K562 (cell line): ENCODE results near the gene COX4I2. TPM values are rescaled to one million over a fixed set of nuclear protein-coding genes. Genes with fewer than 3 reads are reported as not detected.

Experiments
- ATAC-seq: fragments of 200-7000 bp; cut with Tn5 transposase; 3 replicates; pipeline ENCODE4 v1.9.1; 2020; ENCODE audit warnings: moderate library complexity
- BruUV-seq: library from RNA; stranded (reverse); fragments of 400-500 nt; replicated peaks from 2 replicates; lab custom pipeline; 2021; lab: Mats Ljungman, UMichigan
- CTCF ChIA-PET: fragments of 300-600 bp; formaldehyde crosslinking; extraction: SDS; loops from one replicate; lab custom pipeline; 2021; ENCODE audit warnings: low intra/inter-chr PET ratio; lab: Yijun Ruan, JAX
- POLR2A ChIA-PET: fragments of 300-600, 350-650 bp; sonication (Branson Sonifier 250); formaldehyde crosslinking; extraction: SDS; loops from one replicate; lab custom pipeline; 2021; ENCODE audit warnings: antibody characterized with exemption, inconsistent platforms; lab: Yijun Ruan, JAX
- DNase-seq, 4 experiments: peaks; one replicate each; pipeline versions ENCODE4 v3.0.0 to v3.0.0-alpha.2; 2011 to 2018; ENCODE audit warnings: low spot score in 3 of 4, mixed read lengths in 3 of 4; ENCODE audit errors: extremely low read depth in 1 of 4
- FAIRE-seq: peaks from 2 replicates; lab custom pipeline; 2011; peaks lifted over from hg19 to GRCh38; lab: Jason Lieb, UNC
- H2AFZ ChIP-seq: 2 replicates; pipeline ENCODE4 v1.6.0; 2011; ENCODE audit warnings: low read depth, low read length, control low read depth, inconsistent platforms
- H3K27ac ChIP-seq: fragments of 200-600 bp; 3 replicates; pipeline ENCODE4 v1.8.0; 2011; ENCODE audit warnings: low read depth, mild to moderate bottlenecking, control low read depth, inconsistent platforms, low read length, moderate library complexity, mixed read lengths; ENCODE audit errors: extremely low read depth
- H3K27me3 ChIP-seq, 2 experiments: fragments of 300-600 bp in 1 of 2; 2 replicates in 1 of 2; 3 replicates in 1 of 2; pipeline versions ENCODE4 v1.6.0 to v1.8.0; 2011; ENCODE audit warnings: inconsistent platforms in 2 of 2, low read length in 2 of 2, mild to moderate bottlenecking in 1 of 2, mixed read lengths in 1 of 2, moderate library complexity in 1 of 2; ENCODE audit not compliant: control insufficient read depth in 2 of 2, insufficient read depth in 2 of 2
- H3K36me3 ChIP-seq: fragments of 300-600 bp; 3 replicates; pipeline ENCODE4 v1.8.0; 2011; ENCODE audit warnings: mild to moderate bottlenecking, low read length, inconsistent platforms; ENCODE audit not compliant: control insufficient read depth, insufficient read depth
- H3K4me1 ChIP-seq, 2 experiments: fragments of 200-600 bp in 1 of 2; replicated peaks in 1 of 2; 2 replicates in 1 of 2; 3 replicates in 1 of 2; pipeline versions ENCODE4 v1.5.1 to v1.8.0; 2011; ENCODE audit warnings: inconsistent platforms in 2 of 2, low read length in 2 of 2, mild to moderate bottlenecking in 1 of 2, mixed read lengths in 1 of 2, moderate library complexity in 1 of 2; ENCODE audit not compliant: control insufficient read depth in 2 of 2, insufficient read depth in 2 of 2
- H3K4me2 ChIP-seq: 2 replicates; pipeline ENCODE4 v1.6.1; 2011; ENCODE audit warnings: low read length, control low read depth, inconsistent platforms, mixed read lengths; ENCODE audit not compliant: insufficient read depth
- H3K4me3 ChIP-seq: fragments of 200-600 bp; sonication (generic), shearing (Covaris generic); 2 replicates; pipeline ENCODE4 v1.5.1; 2016; ENCODE audit warnings: control low read depth, inconsistent platforms
- H3K79me2 ChIP-seq: fragments of 200-600 bp; 3 replicates; pipeline ENCODE4 v1.8.0; 2011; ENCODE audit warnings: low read length, inconsistent platforms; ENCODE audit not compliant: control insufficient read depth, insufficient read depth
- H3K9ac ChIP-seq, 2 experiments: 2 replicates each; pipeline versions ENCODE4 v1.6.0 to v1.6.1; 2011; ENCODE audit warnings: low read depth in 2 of 2, low read length in 2 of 2, control low read depth in 1 of 2, inconsistent platforms in 1 of 2, mild to moderate bottlenecking in 1 of 2, mixed read lengths in 1 of 2; ENCODE audit not compliant: insufficient read depth in 1 of 2
- H3K9me1 ChIP-seq: one replicate; pipeline ENCODE4 v1.6.0; 2011; ENCODE audit warnings: inconsistent platforms, mild to moderate bottlenecking, low read length, moderate library complexity; ENCODE audit not compliant: control insufficient read depth, insufficient read depth
- H3K9me3 ChIP-seq: replicated peaks from 2 replicates; pipeline ENCODE4 v1.5.1; 2011; ENCODE audit warnings: low read depth, low read length, inconsistent platforms; ENCODE audit not compliant: control insufficient read depth, insufficient read depth
- H4K20me1 ChIP-seq: replicated peaks from 2 replicates; pipeline ENCODE4 v1.6.1; 2011; ENCODE audit warnings: low read length, inconsistent platforms, mixed read lengths; ENCODE audit not compliant: control insufficient read depth, insufficient read depth
- CBFA2T2 ChIP-seq: fragments of 450-650 bp; conservative IDR thresholded peaks from 2 replicates; pipeline ENCODE4 v1.6.1; 2017; ENCODE audit warnings: mild to moderate bottlenecking
- ETV1 ChIP-seq: fragments of 450-650 bp; conservative IDR thresholded peaks from 2 replicates; pipeline ENCODE4 v1.6.1; 2016; ENCODE audit warnings: missing genetic modification characterization, control low read depth, low read depth, missing compliant biosample characterization
- GTF3C2 ChIP-seq: IDR thresholded peaks from 3 replicates; pipeline ENCODE4 v1.6.1; 2011; ENCODE audit warnings: borderline replicate concordance, mild to moderate bottlenecking, moderate library complexity; ENCODE audit not compliant: insufficient read length; ENCODE audit errors: extremely low read depth
- IRF1 ChIP-seq: sonication (generic); formaldehyde crosslinking; IDR thresholded peaks from 2 replicates; pipeline ENCODE4 v1.8.0; 2022; ENCODE audit warnings: missing genetic modification reagents, mild to moderate bottlenecking, borderline replicate concordance
- KDM1A ChIP-seq, 2 experiments: fragments of 450-650 bp; IDR thresholded peaks; 2 replicates each; pipeline ENCODE4 v1.6.1; 2016; ENCODE audit warnings: mild to moderate bottlenecking in 2 of 2
- NFRKB ChIP-seq: fragments of 450-650 bp; IDR thresholded peaks from 2 replicates; pipeline ENCODE4 v1.6.1; 2016; ENCODE audit warnings: low read depth
- NR3C1 ChIP-seq: sonication (generic); formaldehyde crosslinking; IDR thresholded peaks from 2 replicates; pipeline ENCODE4 v1.8.1; 2022; ENCODE audit warnings: missing genetic modification reagents
- PHF21A ChIP-seq: fragments of 450-650 bp; IDR thresholded peaks from 2 replicates; pipeline ENCODE4 v1.6.1; 2017; ENCODE audit warnings: low read depth, borderline replicate concordance
- PPARD ChIP-seq: fragments of 250-450 bp; sonication (Bioruptor Pico); IDR thresholded peaks from 2 replicates; pipeline ENCODE4 v1.8.0; 2022; ENCODE audit warnings: inconsistent platforms, mild to moderate bottlenecking, moderate library complexity
- RCOR1 ChIP-seq, 2 experiments: IDR thresholded peaks; 2 replicates each; pipeline ENCODE4 v1.6.1; 2012; ENCODE audit warnings: low read depth in 2 of 2, low read length in 2 of 2, borderline replicate concordance in 1 of 2, improper control_type of control experiment in 1 of 2
- TEAD4 ChIP-seq, 2 experiments: sonication (generic) in 1 of 2; formaldehyde crosslinking in 1 of 2; IDR thresholded peaks; 2 replicates each; pipeline versions ENCODE4 v1.6.1 to v1.8.0; 2012 to 2022; ENCODE audit warnings: borderline replicate concordance in 1 of 2, inconsistent platforms in 1 of 2, low read length in 1 of 2, mild to moderate bottlenecking in 1 of 2, missing genetic modification reagents in 1 of 2
- ZBTB1 ChIP-seq: sonication (generic); formaldehyde crosslinking; IDR thresholded peaks from 2 replicates; pipeline ENCODE4 v1.8.1; 2023; ENCODE audit warnings: missing genetic modification reagents, low read depth, mild to moderate bottlenecking, borderline replicate concordance
- ZNF699 ChIP-seq: fragments of 250-450 bp; sonication (Bioruptor Pico); IDR thresholded peaks from 2 replicates; pipeline ENCODE4 v1.8.0; 2021; ENCODE audit warnings: mild to moderate bottlenecking, moderate library complexity; ENCODE audit not compliant: insufficient replicate concordance
- WGBS: fragments of 100-300 bp; shearing (Covaris generic); methylation state at CpG from one replicate; pipeline ENCODE4 v1.1.6; 2016; ENCODE audit warnings: low coverage, mixed read lengths; ENCODE audit not compliant: insufficient coverage; ENCODE audit errors: missing lambda C conversion rate; 5-methylcytosine and 5-hydroxymethylcytosine counted together
- in situ Hi-C: fragments of 300-500 bp; cut with MboI; formaldehyde crosslinking; loops from 4 replicates; pipeline ENCODE4 v1.15.0; 2018; ENCODE audit warnings: inconsistent platforms, mixed read lengths
- intact Hi-C: fragments of 100-400 bp; cut with micrococcal nuclease; formaldehyde crosslinking; loops from 2 replicates; pipeline ENCODE4 v1.14.2; 2022
- polyA plus RNA-seq, 8 experiments: library from polyadenylated mRNA; depleted of rRNA in 4 of 8; stranded (reverse) in 5 of 8; unstranded in 3 of 8; fragments of >200 nt; fragmentation: Nextera tagmentation in 2 of 8; fragmentation: Illumina TruSeq in 1 of 8; extraction: Ambion mirVana in 2 of 8; extraction: Trizol in 1 of 8; gene quantifications; 2 replicates each; pipeline versions ENCODE4 v1.2.1 to v1.2.3, GENCODE V29; 2011 to 2014; ENCODE audit warnings: inconsistent platforms in 1 of 8, missing spikeins in 1 of 8
- total RNA-seq, 7 experiments: library from RNA; depleted of rRNA in 6 of 7; stranded (reverse); fragments of >200 nt in 6 of 7; fragmentation: Illumina TruSeq in 2 of 7; extraction: Trizol in 2 of 7; gene quantifications; 2 replicates each; pipeline versions ENCODE4 v1.2.1 to v1.2.3, GENCODE V29; 2011 to 2021; ENCODE audit warnings: low replicate concordance in 1 of 7
- TF ChIP-seq, protein P1 (sequence below): conservative IDR thresholded peaks from 2 replicates; pipeline ENCODE4 v1.6.1; 2011; ENCODE audit warnings: low read depth, mild to moderate bottlenecking, low read length; ENCODE audit not compliant: control insufficient read depth

COX4I2 gene
- total and polyA plus RNA-seq, 9 of the 15 experiments (the other 6 are each of a cell fraction or from before 2014, with no cell fraction given): not detected

- TF ChIP-seq ZBTB1 (CRISPR knock-in tag): no peak
Observed at GRCh38 chr20:31602431-31602778, 35.3 kb upstream of the COX4I2 start (continued).

- Histone ChIP-seq H3K9me3 (no peaks in the 10 kb centered on the region), H4K20me1 (no peaks in the 10 kb centered on the region; the same call in 1 of the 2 replicates), H3K4me2 (no peak overlapping the region)
- DNase-seq (no peak), ATAC-seq (no peak)
- TF ChIP-seq, protein P1, sequence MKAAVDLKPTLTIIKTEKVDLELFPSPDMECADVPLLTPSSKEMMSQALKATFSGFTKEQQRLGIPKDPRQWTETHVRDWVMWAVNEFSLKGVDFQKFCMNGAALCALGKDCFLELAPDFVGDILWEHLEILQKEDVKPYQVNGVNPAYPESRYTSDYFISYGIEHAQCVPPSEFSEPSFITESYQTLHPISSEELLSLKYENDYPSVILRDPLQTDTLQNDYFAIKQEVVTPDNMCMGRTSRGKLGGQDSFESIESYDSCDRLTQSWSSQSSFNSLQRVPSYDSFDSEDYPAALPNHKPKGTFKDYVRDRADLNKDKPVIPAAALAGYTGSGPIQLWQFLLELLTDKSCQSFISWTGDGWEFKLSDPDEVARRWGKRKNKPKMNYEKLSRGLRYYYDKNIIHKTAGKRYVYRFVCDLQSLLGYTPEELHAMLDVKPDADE: no peak
- TF ChIP-seq GTF3C2: no peak
- no peak for TF ChIP-seq TEAD4 (IDR thresholded peaks at IDR 0.05; ENCODE audit: low read length)
- no peak for TF ChIP-seq TEAD4 (CRISPR knock-in tag; IDR thresholded peaks at IDR 0.05; ENCODE audit: borderline replicate concordance)
- no peak for TF ChIP-seq CBFA2T2
- TF ChIP-seq PHF21A: peak; percentile 84; the same call in 1 of the 2 replicates
- TF ChIP-seq KDM1A (IDR thresholded peaks at IDR 0.05): peak; percentile 65 to 79; a peak in 3 of 4 replicates
- no peak for TF ChIP-seq ZNF699 (CRISPR knock-in tag)
- no peak for TF ChIP-seq NR3C1 (CRISPR knock-in tag)
- no peak for TF ChIP-seq IRF1
- peak in 1 of 2 experiments; percentile 80; a peak in 2 of 4 replicates for TF ChIP-seq RCOR1 (IDR thresholded peaks at IDR 0.05; ENCODE audit: borderline replicate concordance in 1 of 2, low read depth in 2 of 2, low read length in 2 of 2)
- TF ChIP-seq ETV1 (tag): no peak
- no peak for TF ChIP-seq PPARD (CRISPR knock-in tag)
- TF ChIP-seq NFRKB: no peak
- TF ChIP-seq, all 486 proteins: peak for 3
- H3K27ac ChIP-seq: no peak overlapping the region
- in situ Hi-C loops: no loop called here
- BruUV-seq: no TSS peak
- WGBS: 53% methylated on average over 16 of the region's 17 CpGs
- POLR2A ChIA-PET: interaction anchor here (0.6 to 7.6 kb wide), 4 partner anchors 12 to 259 kb away, joined by 3 to 107 read pairs (median 39); no protein-coding TSS in a partner anchor
- no peaks in the 10 kb centered on the region for H3K27me3 ChIP-seq
- H2AFZ ChIP-seq: no peak overlapping the region
- H3K9me1 ChIP-seq: no peaks in the 10 kb centered on the region
- peaks cover 35% of the 10 kb centered on the region for H3K79me2 ChIP-seq
- FAIRE-seq: no peak
- peaks cover 14% of the 10 kb centered on the region; the same call in 1 of the 3 replicates for H3K36me3 ChIP-seq
- no peak overlapping the region for H3K4me3 ChIP-seq
- peak overlapping the region in 1 of 2 experiments; percentile 70; a peak in 1 of 4 replicates for H3K9ac ChIP-seq
- CTCF ChIA-PET: no interaction called here
- intact Hi-C loops: no loop called here
- H3K4me1 ChIP-seq: peaks cover 11 to 43% of the 10 kb centered on the region in 2 experiments; a peak in 4 of 5 replicates
Observed at GRCh38 chr20:31602779-31603441, 34.8 kb upstream of the COX4I2 start.
